HL-60 (cell line): ENCODE measurements around the gene LGR4.

Experiments used
- GABPA ChIP-seq: IDR thresholded peaks from 2 replicates; pipeline ENCODE4 v1.6.1; 2012; ENCODE audit warnings: low read depth
- POLR2AphosphoS5 ChIP-seq: IDR thresholded peaks from 2 replicates; pipeline ENCODE4 v1.6.1; 2012; ENCODE audit warnings: low read depth
- SPI1 ChIP-seq: IDR thresholded peaks from 2 replicates; pipeline ENCODE4 v1.6.1; 2012; ENCODE audit warnings: low read depth, mild to moderate bottlenecking, borderline replicate concordance
- TF ChIP-seq, protein P1 (sequence below): IDR thresholded peaks from one replicate; pipeline ENCODE4 v1.5.1; 2011; ENCODE audit warnings: low read length, control low read depth, inconsistent platforms; ENCODE audit not compliant: insufficient read depth
- TF ChIP-seq, protein P2 (sequence below): IDR thresholded peaks from 2 replicates; pipeline ENCODE4 v1.6.1; 2012; ENCODE audit warnings: low read depth; ENCODE audit not compliant: insufficient replicate concordance

DNA sequence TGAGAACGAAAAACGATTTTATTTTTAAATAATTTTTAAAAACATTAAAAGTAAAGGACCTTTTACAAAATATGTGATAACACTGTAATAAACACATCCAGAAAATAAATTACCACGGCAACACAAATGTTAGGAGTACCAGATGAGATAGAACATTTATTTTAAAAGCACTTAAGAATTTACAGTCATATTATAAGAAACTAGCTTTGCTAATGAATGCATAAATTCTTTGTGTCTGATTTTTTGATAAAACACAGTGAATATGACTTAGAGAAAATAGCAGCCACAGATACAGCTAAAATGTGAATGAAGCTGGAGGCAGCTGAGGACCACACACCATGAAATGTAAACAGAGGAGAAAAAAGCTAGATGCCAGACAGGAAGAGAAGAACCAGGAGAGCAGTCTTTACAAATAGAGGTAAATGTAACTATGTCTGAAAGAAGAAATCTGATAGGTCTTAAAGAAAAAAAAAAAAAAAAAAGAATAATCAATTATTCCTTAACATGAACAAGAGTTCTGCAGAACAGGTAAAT is 124.2 kb downstream of the LGR4 start:
- TF ChIP-seq, protein P1, sequence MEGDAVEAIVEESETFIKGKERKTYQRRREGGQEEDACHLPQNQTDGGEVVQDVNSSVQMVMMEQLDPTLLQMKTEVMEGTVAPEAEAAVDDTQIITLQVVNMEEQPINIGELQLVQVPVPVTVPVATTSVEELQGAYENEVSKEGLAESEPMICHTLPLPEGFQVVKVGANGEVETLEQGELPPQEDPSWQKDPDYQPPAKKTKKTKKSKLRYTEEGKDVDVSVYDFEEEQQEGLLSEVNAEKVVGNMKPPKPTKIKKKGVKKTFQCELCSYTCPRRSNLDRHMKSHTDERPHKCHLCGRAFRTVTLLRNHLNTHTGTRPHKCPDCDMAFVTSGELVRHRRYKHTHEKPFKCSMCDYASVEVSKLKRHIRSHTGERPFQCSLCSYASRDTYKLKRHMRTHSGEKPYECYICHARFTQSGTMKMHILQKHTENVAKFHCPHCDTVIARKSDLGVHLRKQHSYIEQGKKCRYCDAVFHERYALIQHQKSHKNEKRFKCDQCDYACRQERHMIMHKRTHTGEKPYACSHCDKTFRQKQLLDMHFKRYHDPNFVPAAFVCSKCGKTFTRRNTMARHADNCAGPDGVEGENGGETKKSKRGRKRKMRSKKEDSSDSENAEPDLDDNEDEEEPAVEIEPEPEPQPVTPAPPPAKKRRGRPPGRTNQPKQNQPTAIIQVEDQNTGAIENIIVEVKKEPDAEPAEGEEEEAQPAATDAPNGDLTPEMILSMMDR = no peak
- TF ChIP-seq, protein P2, sequence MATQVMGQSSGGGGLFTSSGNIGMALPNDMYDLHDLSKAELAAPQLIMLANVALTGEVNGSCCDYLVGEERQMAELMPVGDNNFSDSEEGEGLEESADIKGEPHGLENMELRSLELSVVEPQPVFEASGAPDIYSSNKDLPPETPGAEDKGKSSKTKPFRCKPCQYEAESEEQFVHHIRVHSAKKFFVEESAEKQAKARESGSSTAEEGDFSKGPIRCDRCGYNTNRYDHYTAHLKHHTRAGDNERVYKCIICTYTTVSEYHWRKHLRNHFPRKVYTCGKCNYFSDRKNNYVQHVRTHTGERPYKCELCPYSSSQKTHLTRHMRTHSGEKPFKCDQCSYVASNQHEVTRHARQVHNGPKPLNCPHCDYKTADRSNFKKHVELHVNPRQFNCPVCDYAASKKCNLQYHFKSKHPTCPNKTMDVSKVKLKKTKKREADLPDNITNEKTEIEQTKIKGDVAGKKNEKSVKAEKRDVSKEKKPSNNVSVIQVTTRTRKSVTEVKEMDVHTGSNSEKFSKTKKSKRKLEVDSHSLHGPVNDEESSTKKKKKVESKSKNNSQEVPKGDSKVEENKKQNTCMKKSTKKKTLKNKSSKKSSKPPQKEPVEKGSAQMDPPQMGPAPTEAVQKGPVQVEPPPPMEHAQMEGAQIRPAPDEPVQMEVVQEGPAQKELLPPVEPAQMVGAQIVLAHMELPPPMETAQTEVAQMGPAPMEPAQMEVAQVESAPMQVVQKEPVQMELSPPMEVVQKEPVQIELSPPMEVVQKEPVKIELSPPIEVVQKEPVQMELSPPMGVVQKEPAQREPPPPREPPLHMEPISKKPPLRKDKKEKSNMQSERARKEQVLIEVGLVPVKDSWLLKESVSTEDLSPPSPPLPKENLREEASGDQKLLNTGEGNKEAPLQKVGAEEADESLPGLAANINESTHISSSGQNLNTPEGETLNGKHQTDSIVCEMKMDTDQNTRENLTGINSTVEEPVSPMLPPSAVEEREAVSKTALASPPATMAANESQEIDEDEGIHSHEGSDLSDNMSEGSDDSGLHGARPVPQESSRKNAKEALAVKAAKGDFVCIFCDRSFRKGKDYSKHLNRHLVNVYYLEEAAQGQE = no peak
- TF ChIP-seq POLR2AphosphoS5 (no peak), GABPA (no peak), SPI1 (no peak)
